ENCODE results near the gene TP53.

DNA sequence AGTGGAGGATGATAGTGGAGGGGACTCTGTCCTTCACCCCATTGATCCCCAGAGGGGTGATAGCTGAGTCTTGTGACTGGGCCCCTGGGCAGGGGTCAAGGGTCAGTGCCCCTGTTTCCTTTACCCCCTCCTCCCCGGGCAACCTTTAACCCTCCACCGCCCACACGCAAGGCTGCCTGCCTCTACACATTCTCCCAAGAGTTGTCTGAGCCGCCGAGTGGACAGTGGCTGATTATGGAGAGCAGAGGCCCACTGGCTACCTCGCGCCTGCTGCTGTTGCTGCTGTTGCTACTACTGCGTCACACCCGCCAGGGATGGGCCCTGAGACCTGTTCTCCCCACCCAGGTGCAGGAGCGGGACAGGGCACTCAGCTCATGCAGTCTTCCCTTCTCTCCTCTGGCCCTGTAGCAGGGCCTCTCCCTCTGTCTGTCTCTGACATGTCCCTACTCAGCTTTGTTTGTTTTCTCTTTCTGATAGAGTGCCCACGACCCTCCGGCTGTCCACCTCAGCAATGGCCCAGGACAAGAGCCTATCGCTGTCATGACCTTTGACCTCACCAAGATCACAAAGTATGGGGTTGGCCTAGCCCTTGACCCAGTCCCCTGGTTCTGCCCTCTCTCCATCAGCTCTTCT, 57.2 kb downstream of the TP53 start, which contains the start of gene SHBG:
- TF ChIP-seq POLR2A (IDR thresholded peaks at IDR 0.05; ENCODE audit: low read depth, low read length) = no peak
- no peak for TF ChIP-seq POLR2AphosphoS5 (IDR thresholded peaks at IDR 0.05; ENCODE audit: low read depth, low read length)
